Measurements from ENCODE around the gene DEF6. TPM values are rescaled to one million over a fixed set of nuclear protein-coding genes. Genes with fewer than 3 reads are reported as not detected.

Gene DEF6
- polyA plus RNA-seq, 1 of the 3 experiments (the other 2 are of a cell fraction) = 0.13 TPM

DNA sequence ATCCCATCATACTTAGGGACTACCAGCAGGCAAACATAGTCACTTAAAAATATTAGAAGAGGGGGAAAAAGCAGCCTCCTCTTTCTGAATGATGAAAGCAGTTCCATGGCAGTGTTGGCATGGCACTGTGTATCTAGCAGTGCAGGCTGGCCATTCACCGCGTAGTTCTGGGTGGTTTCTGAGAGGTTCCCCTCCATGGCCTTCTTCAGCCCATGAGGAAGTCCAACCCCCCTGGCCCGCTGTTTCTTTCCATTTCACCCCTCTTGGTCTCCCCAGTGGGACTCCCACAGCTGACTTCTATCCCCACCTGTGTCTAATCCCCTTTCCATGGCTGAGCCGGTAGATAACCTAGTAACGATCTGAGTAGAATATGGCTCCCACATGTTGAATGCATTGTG lies 61.7 kb downstream of the DEF6 start:
- no peak overlapping the region for H3K4me2 ChIP-seq
- H3K27me3 ChIP-seq (ENCODE audit: insufficient read depth) = no peaks in the 10 kb centered on the region
- ChIA-PET CTCF (no interaction called here), POLR2A (no interaction called here)
- TF ChIP-seq EP300 (IDR thresholded peaks at IDR 0.05; ENCODE audit: borderline replicate concordance in 1 of 2, low read depth in 1 of 2, low read length in 1 of 2) = no peak
- TF ChIP-seq, protein P1, sequence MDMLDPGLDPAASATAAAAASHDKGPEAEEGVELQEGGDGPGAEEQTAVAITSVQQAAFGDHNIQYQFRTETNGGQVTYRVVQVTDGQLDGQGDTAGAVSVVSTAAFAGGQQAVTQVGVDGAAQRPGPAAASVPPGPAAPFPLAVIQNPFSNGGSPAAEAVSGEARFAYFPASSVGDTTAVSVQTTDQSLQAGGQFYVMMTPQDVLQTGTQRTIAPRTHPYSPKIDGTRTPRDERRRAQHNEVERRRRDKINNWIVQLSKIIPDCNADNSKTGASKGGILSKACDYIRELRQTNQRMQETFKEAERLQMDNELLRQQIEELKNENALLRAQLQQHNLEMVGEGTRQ (IDR thresholded peaks at IDR 0.05; ENCODE audit: borderline replicate concordance, low read depth, low read length) = no peak
- TF ChIP-seq ELF1 (IDR thresholded peaks at IDR 0.05) = no peak
- no peak for TF ChIP-seq MEF2A (IDR thresholded peaks at IDR 0.05; ENCODE audit: borderline replicate concordance, low read depth)
- TF ChIP-seq REST (IDR thresholded peaks at IDR 0.05; ENCODE audit: low read depth, low read length) = no peak
- no peak for TF ChIP-seq SMC3 (IDR thresholded peaks at IDR 0.05; ENCODE audit: low read depth, low read length)
- no peak for TF ChIP-seq TCF12 (IDR thresholded peaks at IDR 0.05)
- TF ChIP-seq FOXJ3 (CRISPR knock-in tag; IDR thresholded peaks at IDR 0.05) = no peak
- TF ChIP-seq TAF1 (IDR thresholded peaks at IDR 0.05; ENCODE audit: borderline replicate concordance, low read depth, low read length) = no peak
- no peak for TF ChIP-seq POLR2AphosphoS5 (IDR thresholded peaks at IDR 0.05; ENCODE audit: low read depth, low read length)
- no peak for TF ChIP-seq FOXM1 (IDR thresholded peaks at IDR 0.05; ENCODE audit: low read depth)
- no peak for TF ChIP-seq FOSL2 (IDR thresholded peaks at IDR 0.05; ENCODE audit: borderline replicate concordance, low read depth)
- TF ChIP-seq, protein P2, sequence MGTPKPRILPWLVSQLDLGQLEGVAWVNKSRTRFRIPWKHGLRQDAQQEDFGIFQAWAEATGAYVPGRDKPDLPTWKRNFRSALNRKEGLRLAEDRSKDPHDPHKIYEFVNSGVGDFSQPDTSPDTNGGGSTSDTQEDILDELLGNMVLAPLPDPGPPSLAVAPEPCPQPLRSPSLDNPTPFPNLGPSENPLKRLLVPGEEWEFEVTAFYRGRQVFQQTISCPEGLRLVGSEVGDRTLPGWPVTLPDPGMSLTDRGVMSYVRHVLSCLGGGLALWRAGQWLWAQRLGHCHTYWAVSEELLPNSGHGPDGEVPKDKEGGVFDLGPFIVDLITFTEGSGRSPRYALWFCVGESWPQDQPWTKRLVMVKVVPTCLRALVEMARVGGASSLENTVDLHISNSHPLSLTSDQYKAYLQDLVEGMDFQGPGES (IDR thresholded peaks at IDR 0.05; ENCODE audit: low read depth, low read length) = no peak
- TF ChIP-seq CHD2 (IDR thresholded peaks at IDR 0.05; ENCODE audit: low read length, partially characterized antibody) = no peak
- no peak for TF ChIP-seq RFX5 (IDR thresholded peaks at IDR 0.05; ENCODE audit: low read length)
- TF ChIP-seq, protein P3, sequence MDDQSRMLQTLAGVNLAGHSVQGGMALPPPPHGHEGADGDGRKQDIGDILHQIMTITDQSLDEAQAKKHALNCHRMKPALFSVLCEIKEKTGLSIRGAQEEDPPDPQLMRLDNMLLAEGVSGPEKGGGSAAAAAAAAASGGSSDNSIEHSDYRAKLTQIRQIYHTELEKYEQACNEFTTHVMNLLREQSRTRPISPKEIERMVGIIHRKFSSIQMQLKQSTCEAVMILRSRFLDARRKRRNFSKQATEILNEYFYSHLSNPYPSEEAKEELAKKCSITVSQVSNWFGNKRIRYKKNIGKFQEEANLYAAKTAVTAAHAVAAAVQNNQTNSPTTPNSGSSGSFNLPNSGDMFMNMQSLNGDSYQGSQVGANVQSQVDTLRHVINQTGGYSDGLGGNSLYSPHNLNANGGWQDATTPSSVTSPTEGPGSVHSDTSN (IDR thresholded peaks at IDR 0.05) = no peak
- TF ChIP-seq MXI1 (IDR thresholded peaks at IDR 0.05; ENCODE audit: low read depth, low read length) = no peak
- TF ChIP-seq RAD21 (IDR thresholded peaks at IDR 0.05; ENCODE audit: low read length) = no peak
- no peak for TF ChIP-seq NFIC (IDR thresholded peaks at IDR 0.05; ENCODE audit: borderline replicate concordance)
- no peak overlapping the region for H3K9ac ChIP-seq
- peaks cover 11 to 46% of the 10 kb centered on the region in 2 experiments; a peak in 1 of 4 replicates for H3K4me1 ChIP-seq (ENCODE audit: control insufficient read depth in 1 of 2, insufficient read depth in 2 of 2, low read depth in 1 of 2, low read length in 1 of 2)
- no peak overlapping the region for H2AFZ ChIP-seq (ENCODE audit: low read depth)
- no peaks in the 10 kb centered on the region for H3K9me2 ChIP-seq
- H3K9me3 ChIP-seq = no peaks in the 10 kb centered on the region
- no peak overlapping the region for H3K4me3 ChIP-seq (ENCODE audit: low read depth in 2 of 2, low read length in 1 of 2)
- no peak for DNase-seq
- H3K27ac ChIP-seq (ENCODE audit: low read depth in 2 of 2, low read length in 1 of 2) = peak overlapping the region; percentile 43 to 45; a peak in 2 of 4 replicates
- WGBS (ENCODE audit: low lambda C conversion rate) = 100% methylated on average over 3 of the region's 5 CpGs
- H3F3A ChIP-seq (replicated peaks; ENCODE audit: insufficient read depth) = peaks cover 3% of the 10 kb centered on the region
- no peaks in the 10 kb centered on the region; the same call in 1 of the 2 replicates for H4K20me1 ChIP-seq (ENCODE audit: insufficient read depth)
- H3K79me2 ChIP-seq (ENCODE audit: insufficient read depth) = peaks cover 21% of the 10 kb centered on the region; the same call in 1 of the 2 replicates
- peaks cover 7 to 10% of the 10 kb centered on the region in 2 experiments for H3K36me3 ChIP-seq (replicated peaks in 1 of 2; ENCODE audit: control insufficient read depth in 1 of 2, insufficient read depth in 2 of 2, low read length in 1 of 2)
